ENCODE results near the gene RFTN1. TPM values are rescaled to one million over a fixed set of nuclear protein-coding genes. Genes with fewer than 3 reads are reported as not detected.

RFTN1 gene
- total RNA-seq, 1 donor from 2014 or later: 52.1 TPM

DNA sequence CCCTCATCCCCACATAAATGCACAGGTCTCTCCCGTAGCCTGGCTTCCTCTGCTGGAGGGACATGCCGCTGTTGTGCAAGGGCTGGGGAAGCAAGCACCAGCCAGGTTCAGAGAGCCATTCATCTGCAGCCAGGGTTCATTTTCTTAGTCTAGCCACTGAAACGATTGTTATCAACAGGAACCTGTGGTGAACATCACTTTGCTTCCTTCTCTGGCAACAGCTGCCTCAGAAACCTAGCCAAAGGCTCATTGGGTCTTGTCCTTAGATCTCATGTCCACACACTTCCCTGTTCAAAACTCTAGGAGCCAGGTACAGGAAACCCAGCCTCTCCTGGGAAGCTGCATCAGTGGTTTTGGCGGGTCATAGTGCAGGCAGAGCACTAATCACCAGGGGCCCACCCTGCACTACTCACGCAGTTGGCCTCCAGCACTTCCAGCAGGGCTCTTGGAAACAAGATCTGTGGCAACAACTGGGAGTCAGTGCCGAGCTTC lies 201.5 kb downstream of the RFTN1 start:
- intact Hi-C loops (cut with micrococcal nuclease): loop anchor here (1.0 to 5.0 kb wide), 2 partner anchors 11 to 150 kb away; no protein-coding TSS in a partner anchor

DNA sequence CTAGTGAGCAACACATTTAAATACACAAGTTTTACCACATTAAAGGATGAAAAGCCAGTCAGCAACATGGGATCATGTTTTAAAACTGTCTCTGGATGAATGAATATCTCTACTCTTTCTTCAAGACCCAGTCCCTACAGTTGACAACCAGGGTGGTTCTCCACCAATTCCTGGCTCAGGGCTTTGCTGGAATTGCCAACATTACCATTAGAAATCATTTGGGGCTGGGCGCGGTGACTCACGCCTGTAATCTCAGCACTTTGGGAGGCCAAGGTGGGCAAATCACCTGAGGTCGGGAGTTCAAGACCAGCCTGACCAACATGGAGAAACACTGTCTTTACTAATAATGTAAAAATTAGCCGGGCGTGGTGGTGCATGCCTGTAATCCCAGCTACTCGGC lies 203.0 kb downstream of the RFTN1 start:
- intact Hi-C loops (cut with micrococcal nuclease): loop anchor here (5.0 kb wide), 1 partner anchor 152 kb away; no protein-coding TSS in a partner anchor

DNA sequence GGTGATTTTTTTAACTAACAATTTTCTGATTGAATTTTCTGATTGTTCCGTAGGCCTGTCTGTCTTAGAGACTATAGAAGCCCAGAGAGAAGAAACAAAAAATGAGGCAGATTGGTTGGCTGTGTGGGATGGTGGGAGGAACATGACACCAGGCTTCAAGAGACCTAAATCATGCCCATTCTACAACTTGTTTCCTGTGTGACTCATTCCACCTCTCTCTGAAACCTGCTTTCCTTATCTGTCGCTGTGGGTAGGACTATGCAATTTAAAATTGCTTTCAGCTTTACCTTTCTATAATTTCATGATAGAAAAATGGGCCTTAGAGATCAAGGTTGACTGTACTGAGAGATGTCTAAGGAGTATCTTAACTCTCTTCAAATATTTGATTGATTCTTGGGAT lies 203.9 kb downstream of the RFTN1 start:
- intact Hi-C loops (cut with micrococcal nuclease): loop anchor here (1.0 to 10.0 kb wide), 3 partner anchors 19 to 575 kb away; partner anchors contain the start of genes OXNAD1 and PLCL2

DNA sequence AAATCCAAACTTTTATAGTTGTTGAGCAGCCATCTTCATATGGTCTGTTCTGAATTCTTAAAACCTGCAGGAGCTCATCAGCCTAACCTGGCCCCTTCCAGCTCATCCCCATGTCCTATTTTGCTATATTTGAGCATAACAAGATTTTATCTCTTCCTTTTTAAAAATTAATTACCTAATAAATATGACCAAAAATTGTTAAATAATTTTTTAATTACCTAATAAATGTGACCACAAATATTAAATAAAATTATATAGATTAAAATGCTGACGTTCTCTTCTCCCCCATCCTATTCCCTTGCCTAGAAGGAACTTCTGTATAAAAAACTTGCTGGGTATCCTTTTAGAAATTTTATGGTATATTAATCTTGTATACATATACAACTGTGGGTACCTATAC lies 204.8 kb downstream of the RFTN1 start:
- intact Hi-C loops (cut with micrococcal nuclease): loop anchor here (1.0 to 10.0 kb wide), 3 partner anchors 18 to 576 kb away; partner anchors contain the start of genes OXNAD1 and PLCL2

DNA sequence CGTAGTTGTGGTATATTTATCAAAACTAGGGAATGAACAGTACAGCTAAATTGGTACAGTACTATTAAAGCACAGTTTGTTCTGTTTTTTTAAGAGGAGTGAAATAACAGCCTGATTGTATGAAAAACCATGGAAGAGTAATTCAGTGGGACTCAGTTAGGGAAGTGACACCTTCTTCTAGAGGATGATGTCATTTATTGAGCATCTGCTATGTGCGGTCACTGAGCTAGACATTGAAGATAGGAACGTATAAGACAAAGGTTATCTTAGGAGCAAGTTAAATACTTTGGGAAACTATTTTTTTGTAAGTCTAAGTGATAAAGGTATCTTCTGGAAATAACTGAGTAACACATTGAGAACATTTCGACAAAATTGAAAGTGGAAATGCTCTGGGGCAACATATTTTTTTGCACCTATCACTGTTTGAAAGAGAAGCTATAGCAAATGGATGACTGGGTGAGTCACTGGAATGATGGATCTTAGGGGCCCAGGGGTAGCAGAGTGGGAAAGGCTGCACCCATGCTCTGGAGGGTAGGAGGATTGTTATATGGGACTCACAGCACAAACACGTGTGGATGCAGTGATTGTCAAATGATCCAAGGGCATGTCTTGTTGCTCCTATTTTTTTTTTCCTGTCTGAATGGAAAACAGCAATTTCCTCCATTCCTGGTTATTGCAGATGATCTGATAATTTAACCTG lies 205.5 kb downstream of the RFTN1 start:
- intact Hi-C loops (cut with micrococcal nuclease): loop anchor here (10.0 kb wide), 1 partner anchor 577 kb away; the partner anchor contains the start of gene PLCL2

DNA sequence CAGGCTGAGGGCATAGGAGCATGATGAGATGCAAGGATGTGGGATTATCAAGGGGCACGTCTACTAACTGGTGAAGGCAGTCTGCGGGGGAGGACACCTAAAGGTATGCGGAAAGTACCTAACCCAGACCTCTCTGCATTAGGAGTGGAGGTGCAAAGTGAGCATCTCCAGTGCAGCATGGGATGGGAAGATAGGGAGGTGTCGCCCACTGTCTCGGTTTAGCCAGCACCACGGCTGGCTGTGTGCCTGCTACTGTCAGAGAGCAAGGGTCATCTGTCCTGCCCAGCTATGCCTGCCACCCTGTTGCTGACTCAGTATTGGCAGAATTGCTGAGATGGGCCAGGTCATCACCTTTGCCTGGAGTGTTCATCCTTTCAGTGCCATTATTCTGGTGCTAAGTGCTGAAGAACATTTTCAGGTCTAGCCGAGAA lies 208.4 kb downstream of the RFTN1 start:
- intact Hi-C loops (cut with micrococcal nuclease): loop anchor here (10.0 kb wide), 1 partner anchor 580 kb away; the partner anchor contains the start of gene PLCL2

DNA sequence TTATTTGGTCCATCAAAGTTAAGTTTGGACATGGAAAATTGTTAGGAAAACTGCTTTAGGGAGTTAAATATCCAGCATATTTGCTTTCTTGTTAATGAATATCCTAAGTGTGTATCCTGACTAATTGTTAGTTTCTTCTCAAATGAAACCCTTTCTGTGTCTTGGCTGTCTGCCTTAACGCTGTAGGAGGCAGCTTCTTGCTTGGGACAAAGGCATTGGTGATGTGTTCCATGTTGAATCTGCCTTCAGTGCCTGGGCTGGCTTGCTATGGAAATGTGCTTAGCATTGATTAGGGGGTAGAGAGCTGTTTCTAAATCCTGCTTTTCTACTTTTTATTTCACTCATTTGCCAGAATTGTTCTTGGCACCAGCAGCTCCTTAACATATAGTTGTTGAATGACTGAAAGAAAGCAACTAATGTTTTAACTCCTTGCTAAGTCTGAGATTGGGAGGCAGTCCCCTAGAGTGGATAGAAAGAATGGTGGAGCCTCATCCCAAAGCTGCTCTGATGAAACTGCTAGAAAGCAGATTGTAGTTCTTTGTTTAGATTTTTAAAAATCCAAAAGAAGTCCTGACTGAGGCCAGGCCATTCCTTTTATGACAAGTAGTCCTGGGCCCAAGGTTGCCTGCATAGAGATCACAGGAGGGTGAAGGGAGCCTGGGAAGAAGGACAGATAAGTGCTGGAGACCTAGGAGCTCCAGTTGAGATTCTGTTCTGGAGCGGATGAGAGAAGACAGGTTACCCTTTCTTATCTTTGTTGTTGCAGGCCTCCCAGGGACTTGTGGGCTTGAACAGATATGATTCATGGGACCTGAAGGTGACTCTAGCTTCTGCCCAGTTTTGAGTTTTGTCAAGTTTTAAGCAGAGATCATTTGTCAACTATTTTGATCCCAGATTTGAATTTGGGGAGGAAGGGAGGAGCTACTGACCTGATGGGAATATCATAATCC lies 209.2 kb downstream of the RFTN1 start:
- intact Hi-C loops (cut with micrococcal nuclease): loop anchor here (5.0 to 10.0 kb wide), 2 partner anchors 580 to 657 kb away; partner anchors contain the start of gene PLCL2

DNA sequence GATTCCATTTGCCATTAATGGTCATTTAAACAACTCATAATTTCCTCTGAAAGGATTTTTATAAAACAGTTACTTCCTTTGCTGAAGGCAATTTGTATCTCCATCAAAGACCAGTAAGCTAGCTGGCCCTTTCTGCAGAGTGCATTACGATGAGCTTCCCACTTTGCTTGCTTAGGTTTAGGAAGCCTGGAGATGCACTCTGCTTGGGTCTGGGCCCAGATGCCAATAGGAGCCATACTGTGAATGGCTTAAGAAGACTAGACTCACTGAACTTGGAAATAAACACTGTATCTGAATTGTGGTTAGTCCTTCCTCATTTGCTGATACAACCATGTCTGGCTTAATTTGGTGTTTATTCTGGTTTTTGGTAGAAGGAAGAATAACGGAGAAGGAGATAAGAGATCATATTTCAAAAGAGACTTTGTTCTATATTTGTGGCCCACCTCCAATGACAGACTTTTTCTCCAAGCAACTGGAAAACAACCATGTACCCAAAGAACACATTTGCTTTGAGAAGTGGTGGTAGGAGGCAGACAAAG lies 210.4 kb downstream of the RFTN1 start:
- intact Hi-C loops (cut with micrococcal nuclease): loop anchor here (5.0 to 10.0 kb wide), 2 partner anchors 582 to 656 kb away; partner anchors contain the start of gene PLCL2

DNA sequence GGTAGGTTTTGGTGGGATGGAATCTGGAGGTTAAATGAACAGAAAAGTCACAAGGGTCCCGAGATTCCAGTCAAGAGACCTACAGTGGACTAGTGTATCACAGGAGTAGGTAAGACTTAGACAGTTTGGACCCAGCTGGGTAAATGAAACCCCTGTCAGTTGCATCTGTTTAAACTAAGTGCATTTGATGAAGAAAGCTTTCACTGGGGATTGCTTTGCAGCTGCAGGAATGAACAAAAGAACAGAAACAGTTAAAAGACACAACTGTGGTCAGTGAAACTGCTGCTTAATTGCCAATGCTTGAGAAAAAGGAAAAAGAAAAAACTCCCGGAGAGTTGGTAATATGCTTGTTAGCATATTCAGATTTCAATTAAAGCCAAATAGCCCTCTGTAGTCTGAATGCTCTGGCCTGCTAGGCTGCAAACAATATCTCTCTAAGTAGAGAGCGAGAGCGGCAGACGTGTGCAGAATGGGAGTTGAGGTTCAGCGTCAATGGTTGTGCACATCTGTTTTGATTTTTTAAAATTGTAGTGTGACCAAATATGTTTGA lies 211.3 kb downstream of the RFTN1 start:
- intact Hi-C loops (cut with micrococcal nuclease): loop anchor here (5.0 to 10.0 kb wide), 2 partner anchors 583 to 655 kb away; partner anchors contain the start of gene PLCL2

DNA sequence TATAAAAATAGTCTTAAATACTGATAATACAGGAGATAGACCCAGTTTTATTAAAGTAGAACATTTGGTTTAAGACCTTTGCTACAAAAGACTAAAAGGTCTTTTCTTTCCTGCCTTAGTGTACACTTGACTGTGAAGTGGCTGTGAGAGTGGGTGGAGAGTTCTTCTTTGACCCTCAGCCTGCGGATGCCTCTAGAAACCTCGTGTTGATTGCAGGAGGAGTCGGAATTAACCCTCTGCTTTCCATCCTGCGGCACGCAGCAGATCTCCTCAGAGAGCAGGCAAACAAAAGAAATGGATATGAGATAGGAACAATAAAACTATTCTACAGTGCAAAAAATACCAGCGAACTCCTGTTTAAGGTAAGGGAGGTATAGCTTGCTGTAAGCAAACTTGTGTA lies 212.0 kb downstream of the RFTN1 start:
- intact Hi-C loops (cut with micrococcal nuclease): loop anchor here (1.0 to 10.0 kb wide), 6 partner anchors 10 to 654 kb away; partner anchors contain the start of gene PLCL2

DNA sequence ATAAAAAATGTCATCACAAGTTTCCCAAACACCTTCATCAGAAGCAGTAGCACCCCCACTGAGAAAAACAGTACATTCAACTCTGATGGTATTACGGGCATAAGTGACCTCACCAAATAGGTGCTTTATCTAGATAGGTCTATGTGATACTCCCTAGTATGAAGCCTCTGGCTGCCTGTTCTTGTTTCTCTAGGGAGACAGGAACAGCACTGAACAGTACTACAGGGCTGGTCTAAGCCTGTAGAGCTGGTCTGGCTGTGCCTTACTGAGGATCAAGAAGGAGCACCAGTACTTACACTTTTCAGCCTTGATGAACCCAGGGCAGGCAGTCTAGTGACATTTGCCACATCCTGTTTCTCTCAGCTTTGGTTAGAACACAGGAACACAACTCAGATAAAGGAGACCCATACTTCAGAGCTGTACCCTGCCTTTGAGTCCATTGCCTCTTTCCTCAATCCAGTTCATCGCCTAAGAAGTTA lies 212.6 kb downstream of the RFTN1 start:
- intact Hi-C loops (cut with micrococcal nuclease): loop anchor here (1.0 to 10.0 kb wide), 6 partner anchors 10 to 654 kb away; partner anchors contain the start of gene PLCL2

DNA sequence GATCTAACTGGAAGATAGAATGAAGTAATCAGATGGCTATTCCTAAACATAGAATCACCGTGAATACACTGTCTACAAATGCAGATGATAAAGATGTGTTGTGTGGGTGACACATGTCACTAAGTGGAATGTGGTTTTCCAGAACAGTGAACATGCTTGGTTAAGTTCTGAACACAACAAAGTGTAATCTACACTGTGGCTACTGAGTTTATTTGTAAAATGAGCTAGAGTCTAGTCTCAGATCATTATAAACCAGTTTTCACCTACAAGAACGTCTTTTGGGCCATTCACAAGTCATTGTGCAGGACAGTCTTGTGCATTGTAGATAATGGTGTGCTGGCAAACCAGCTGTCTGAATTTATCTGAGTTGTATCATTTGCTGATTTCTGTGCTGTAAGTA lies 213.2 kb downstream of the RFTN1 start:
- intact Hi-C loops (cut with micrococcal nuclease): loop anchor here (2.0 to 10.0 kb wide), 3 partner anchors 14 to 653 kb away; partner anchors contain the start of gene PLCL2

DNA sequence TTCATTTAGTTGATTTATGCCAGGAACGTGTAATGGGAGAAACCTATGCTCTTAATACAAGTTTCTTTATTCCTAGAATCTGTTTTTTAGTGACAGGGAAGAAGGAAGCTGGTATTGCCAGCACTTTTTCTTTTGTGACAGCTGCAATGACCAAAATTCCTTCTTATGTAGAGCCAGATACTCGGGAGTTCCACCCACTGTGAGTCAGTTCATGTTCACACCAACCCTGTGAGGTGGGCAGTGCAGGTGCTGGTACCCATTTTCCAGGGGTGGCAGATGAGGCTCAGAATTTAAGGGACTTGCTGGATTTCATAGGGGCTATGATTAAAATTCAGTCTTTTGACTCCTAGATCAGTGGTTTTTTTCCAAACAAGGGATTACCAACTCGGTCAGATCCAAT lies 213.8 kb downstream of the RFTN1 start:
- intact Hi-C loops (cut with micrococcal nuclease): loop anchor here (2.0 to 10.0 kb wide), 3 partner anchors 13 to 652 kb away; partner anchors contain the start of gene PLCL2

DNA sequence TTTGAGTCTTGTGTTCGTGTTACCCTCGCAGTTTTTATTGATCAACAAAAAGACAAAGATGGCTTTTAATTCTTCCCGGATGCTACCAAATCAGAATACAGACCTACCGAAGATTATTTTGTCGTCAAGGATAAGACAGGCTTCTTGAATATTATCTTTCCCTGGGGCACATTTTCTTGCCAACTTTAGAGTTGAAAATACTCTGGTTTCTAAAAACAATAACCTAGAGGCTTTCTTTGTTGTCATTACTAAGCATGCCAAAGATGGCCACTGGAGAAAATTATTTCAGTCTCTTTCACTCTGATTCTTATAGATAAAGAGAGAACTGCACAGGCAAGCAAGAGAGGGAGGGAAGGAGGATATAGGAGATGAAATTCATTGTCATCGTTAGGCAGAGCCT lies 214.6 kb downstream of the RFTN1 start:
- intact Hi-C loops (cut with micrococcal nuclease): no loop called here

DNA sequence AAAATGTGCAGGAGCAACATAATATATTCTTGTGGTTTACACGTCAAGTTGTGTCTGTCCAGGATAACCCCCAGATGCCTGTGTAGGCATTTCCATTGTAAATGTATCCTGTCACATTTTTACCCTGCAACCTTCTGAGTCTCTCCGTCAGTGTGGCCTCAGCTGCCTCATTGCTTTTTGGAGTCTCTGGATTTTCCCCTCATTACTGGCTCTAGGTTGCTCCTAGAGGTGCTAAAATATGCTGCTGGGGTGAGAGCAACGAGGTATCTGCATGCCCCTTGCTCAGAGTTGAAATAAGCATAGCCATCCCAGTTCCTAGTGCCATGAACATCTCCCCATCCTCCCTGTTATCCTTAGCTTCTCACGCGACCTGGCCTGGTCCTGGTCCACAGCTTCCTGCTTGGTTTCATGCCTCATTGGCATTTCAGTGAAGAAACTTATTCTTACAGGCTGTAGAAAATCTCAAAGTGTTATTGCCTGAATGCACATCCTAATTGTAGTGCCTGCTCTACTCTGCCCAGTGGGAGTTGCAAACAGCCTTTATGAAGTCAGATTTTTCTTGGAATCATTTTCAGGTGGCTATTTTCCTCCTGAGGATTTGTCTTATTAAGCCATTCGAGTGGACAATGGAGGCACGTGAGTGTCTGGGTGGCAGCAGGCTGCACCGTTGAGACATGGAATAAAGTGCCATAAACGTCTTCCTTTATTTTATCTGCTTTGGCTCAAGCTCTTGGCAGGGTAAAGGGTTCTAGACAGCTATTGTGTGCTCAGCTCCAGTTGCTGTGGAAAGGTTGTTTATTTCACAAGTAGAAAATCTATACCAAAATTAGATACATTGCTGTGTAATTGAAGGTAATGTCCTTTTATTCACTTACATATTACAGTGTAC lies 215.3 kb downstream of the RFTN1 start:
- intact Hi-C loops (cut with micrococcal nuclease): no loop called here

DNA sequence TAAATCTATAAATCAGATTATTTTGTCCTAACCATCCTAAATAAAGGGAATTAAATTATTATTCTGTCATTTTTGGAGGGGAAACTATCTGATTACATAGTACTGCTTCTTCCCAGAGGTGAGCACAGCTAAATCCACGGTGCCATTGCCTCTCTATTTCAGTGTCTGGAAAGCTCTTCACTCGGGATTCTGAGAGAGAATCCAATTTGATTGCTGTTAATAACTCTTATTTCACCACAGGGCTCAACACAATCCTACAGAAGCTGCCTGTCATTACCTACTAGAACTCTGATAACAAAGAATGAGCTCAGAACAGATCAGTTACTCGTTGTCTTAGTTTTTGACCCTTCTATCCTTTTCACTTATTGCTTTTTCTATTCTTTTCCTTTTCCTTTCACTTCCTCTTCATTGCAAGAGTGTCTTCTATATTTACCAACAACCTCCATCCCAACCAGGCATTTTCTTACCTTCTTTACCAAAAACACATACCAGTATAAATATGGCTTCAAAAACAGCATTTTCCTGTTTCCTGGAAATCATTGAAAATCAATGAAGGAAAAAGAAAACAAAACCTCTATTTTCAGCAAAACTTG lies 218.1 kb downstream of the RFTN1 start:
- intact Hi-C loops (cut with micrococcal nuclease): no loop called here

DNA sequence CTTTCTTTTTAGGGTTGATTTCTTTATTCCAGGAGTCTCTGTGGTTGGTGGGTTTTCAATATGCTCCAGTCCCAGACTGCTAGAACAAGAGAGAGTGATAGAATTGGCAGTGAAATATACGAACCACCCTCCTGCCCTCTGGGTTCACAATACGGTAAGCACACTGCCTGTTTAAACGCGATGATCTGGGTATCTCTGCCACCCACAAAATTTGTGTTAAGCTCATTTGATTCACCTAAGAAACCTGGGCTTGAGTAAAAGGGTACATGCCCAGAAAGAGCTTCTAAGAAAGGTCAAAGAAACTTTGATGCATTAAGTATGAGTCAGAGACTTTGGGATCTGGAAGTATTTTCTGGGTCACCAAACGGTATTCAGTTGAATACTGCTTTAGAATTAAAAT lies 218.7 kb downstream of the RFTN1 start:
- intact Hi-C loops (cut with micrococcal nuclease): no loop called here

DNA sequence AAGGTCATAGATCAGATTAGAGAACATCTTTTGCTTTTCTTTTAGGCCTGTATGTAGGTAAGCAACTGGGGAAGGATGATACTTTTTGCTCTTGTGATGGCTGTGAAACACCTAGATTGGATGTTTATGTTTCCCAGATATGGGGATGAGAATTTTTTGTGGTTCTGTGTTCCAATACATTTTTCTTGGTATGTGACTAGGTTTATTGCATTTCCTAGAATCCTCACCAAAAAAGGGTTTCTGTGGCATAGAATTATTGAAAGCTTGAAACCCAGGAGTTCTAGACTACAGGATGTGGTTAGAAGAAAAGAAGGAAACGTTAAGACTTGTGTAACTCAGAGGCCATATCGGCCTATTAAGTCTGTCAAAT lies 222.7 kb downstream of the RFTN1 start:
- intact Hi-C loops (cut with micrococcal nuclease): loop anchor here (1.0 kb wide), 5 partner anchors 10 to 259 kb away; no protein-coding TSS in a partner anchor
